GM08714 (cell line): ENCODE data around the gene ITGA11.

Experiments
- H3K4me3 ChIP-seq: fragments of 200-500 bp; sonication (Bioruptor generic); 2 replicates; pipeline ENCODE4 v1.5.1; 2014; ENCODE audit warnings: mild to moderate bottlenecking, low read length, inconsistent platforms
- ZNF274 ChIP-seq: IDR thresholded peaks from 2 replicates; pipeline ENCODE4 v1.6.1; 2012; ENCODE audit warnings: mild to moderate bottlenecking, low read depth, low read length

ITGA11 gene

GRCh38 chr15:68414591-68414990 lies 17.4 kb downstream of the ITGA11 start:
- no peak overlapping the region for H3K4me3 ChIP-seq

GRCh38 chr15:68414206-68414555 lies 17.8 kb downstream of the ITGA11 start:
- TF ChIP-seq ZNF274, result no peak
- no peak overlapping the region for H3K4me3 ChIP-seq

More at GRCh38 chr15:68414591-68414990, 17.4 kb downstream of the ITGA11 start:
- no peak for TF ChIP-seq ZNF274

GRCh38 chr15:68413363-68414205 lies 18.4 kb downstream of the ITGA11 start:
- H3K4me3 ChIP-seq, result no peak overlapping the region
- TF ChIP-seq ZNF274, result no peak

- no peak for TF ChIP-seq ZNF274
- H3K4me3 ChIP-seq, result no peak overlapping the region
Measured at GRCh38 chr15:68412218-68412617, 19.7 kb downstream of the ITGA11 start.

GRCh38 chr15:68411735-68412134 lies 20.2 kb downstream of the ITGA11 start:
- no peak overlapping the region for H3K4me3 ChIP-seq
- TF ChIP-seq ZNF274, result no peak

- no peak for TF ChIP-seq ZNF274
- no peak overlapping the region for H3K4me3 ChIP-seq
Measured at GRCh38 chr15:68411343-68411675, 20.7 kb downstream of the ITGA11 start.

- no peak overlapping the region for H3K4me3 ChIP-seq
- no peak for TF ChIP-seq ZNF274
Measured at GRCh38 chr15:68410466-68411342, 21.3 kb downstream of the ITGA11 start.

GRCh38 chr15:68409736-68410370 lies 22.1 kb downstream of the ITGA11 start:
- no peak overlapping the region for H3K4me3 ChIP-seq
- no peak for TF ChIP-seq ZNF274

- no peak for TF ChIP-seq ZNF274
- no peak overlapping the region for H3K4me3 ChIP-seq
Measured at GRCh38 chr15:68408971-68409370, 23.0 kb downstream of the ITGA11 start.

GRCh38 chr15:68407886-68408881 lies 23.8 kb downstream of the ITGA11 start:
- no peak overlapping the region for H3K4me3 ChIP-seq
- no peak for TF ChIP-seq ZNF274

GRCh38 chr15:68407141-68407885 lies 24.6 kb downstream of the ITGA11 start:
- no peak for TF ChIP-seq ZNF274
- H3K4me3 ChIP-seq, result no peak overlapping the region

GRCh38 chr15:68405378-68406250 lies 26.3 kb downstream of the ITGA11 start:
- H3K4me3 ChIP-seq, result no peak overlapping the region
- TF ChIP-seq ZNF274, result no peak
